ENCODE measurements around the gene EIF4G3. TPM values are rescaled to one million over a fixed set of nuclear protein-coding genes. Genes with fewer than 3 reads are reported as not detected.

Gene EIF4G3
- total and polyA plus RNA-seq, 2 donors (not counting 1 experiment from before 2014, with no cell fraction given) = 33.6 to 76.0 TPM

GRCh38 chr1:21021311-21021710, 155.4 kb downstream of the EIF4G3 start:
- H3K9ac ChIP-seq (ENCODE audit: low read length) = no peak overlapping the region
- ChIA-PET POLR2A (no interaction called here), CTCF (no interaction called here)
- H2AFZ ChIP-seq (ENCODE audit: insufficient read depth, low read depth, low read length, poor library complexity, severe bottlenecking) = no peak overlapping the region
- TF ChIP-seq EZH2 (IDR thresholded peaks at IDR 0.05; ENCODE audit: borderline replicate concordance, insufficient read depth, low read depth, low read length, poor library complexity, severe bottlenecking) (no peak), CTCF (IDR thresholded peaks at IDR 0.05) (no peak)
- H3K4me1 Mint-ChIP-seq = peaks cover 17% of the 10 kb centered on the region
- H3K4me1 ChIP-seq (ENCODE audit: control insufficient read depth in 2 of 2, insufficient read depth in 2 of 2, low read length in 2 of 2) = peaks cover 10 to 11% of the 10 kb centered on the region in 2 donors
- H3K4me2 ChIP-seq (replicated peaks; ENCODE audit: low read depth, low read length, poor library complexity, severe bottlenecking) = no peak overlapping the region
- no peaks in the 10 kb centered on the region for H3K27me3 ChIP-seq (replicated peaks in 1 of 4; ENCODE audit: control extremely low read depth in 1 of 4, control insufficient read depth in 3 of 4, insufficient read depth in 4 of 4, low read length in 3 of 4)
- no peak overlapping the region for H3K27ac ChIP-seq (ENCODE audit: low read length in 2 of 2)
- H3K36me3 ChIP-seq (replicated peaks in 1 of 2; ENCODE audit: control extremely low read depth in 1 of 2, control insufficient read depth in 1 of 2, extremely low read depth in 1 of 2, insufficient read depth in 2 of 2, low read length in 1 of 2) = no peaks in the 10 kb centered on the region
- no peak overlapping the region for H3K4me3 ChIP-seq (ENCODE audit: control extremely low read depth in 1 of 5, extremely low read depth in 1 of 5, insufficient read depth in 1 of 5, low read depth in 2 of 5, low read length in 4 of 5)
- no peak for DNase-seq
- no peak overlapping the region for H3K4me3 Mint-ChIP-seq
- no peak for ATAC-seq (ENCODE audit: low read depth)
- no peaks in the 10 kb centered on the region for H3K27me3 Mint-ChIP-seq
- peaks cover 58% of the 10 kb centered on the region for H3K79me2 ChIP-seq (ENCODE audit: control insufficient read depth, insufficient read depth, low read length)
- no peaks in the 10 kb centered on the region for H3K9me3 ChIP-seq (ENCODE audit: control extremely low read depth in 1 of 3, control insufficient read depth in 2 of 3, insufficient read depth in 1 of 3, low read length in 2 of 3)
- H3K9me3 Mint-ChIP-seq (ENCODE audit: insufficient read depth) = no peaks in the 10 kb centered on the region
- intact Hi-C loops (cut with micrococcal nuclease) = no loop called here
- no CpG with 5 or more reads among the region's 4 CpGs for WGBS (ENCODE audit: insufficient coverage)
- H3K27ac Mint-ChIP-seq = no peak overlapping the region
- peaks cover 17% of the 10 kb centered on the region for H4K20me1 ChIP-seq (ENCODE audit: control insufficient read depth, insufficient read depth, low read length, poor library complexity, severe bottlenecking)

GRCh38 chr1:21020151-21020550, 156.5 kb downstream of the EIF4G3 start:
- H3K27me3 Mint-ChIP-seq = no peaks in the 10 kb centered on the region
- peaks cover 10 to 11% of the 10 kb centered on the region in 2 donors for H3K4me1 ChIP-seq (ENCODE audit: control insufficient read depth in 2 of 2, insufficient read depth in 2 of 2, low read length in 2 of 2)
- no peak for TF ChIP-seq CTCF (IDR thresholded peaks at IDR 0.05)
- no peak for TF ChIP-seq EZH2 (IDR thresholded peaks at IDR 0.05; ENCODE audit: borderline replicate concordance, insufficient read depth, low read depth, low read length, poor library complexity, severe bottlenecking)
- H3K79me2 ChIP-seq (ENCODE audit: control insufficient read depth, insufficient read depth, low read length) = peaks cover 61% of the 10 kb centered on the region
- H3K27me3 ChIP-seq (replicated peaks in 1 of 4; ENCODE audit: control extremely low read depth in 1 of 4, control insufficient read depth in 3 of 4, insufficient read depth in 4 of 4, low read length in 3 of 4) = no peaks in the 10 kb centered on the region
- no peak overlapping the region for H3K4me3 Mint-ChIP-seq
- H4K20me1 ChIP-seq (ENCODE audit: control insufficient read depth, insufficient read depth, low read length, poor library complexity, severe bottlenecking) = peaks cover 20% of the 10 kb centered on the region
- H3K9me3 ChIP-seq (ENCODE audit: control extremely low read depth in 1 of 3, control insufficient read depth in 2 of 3, insufficient read depth in 1 of 3, low read length in 2 of 3) = no peaks in the 10 kb centered on the region
- H3K4me2 ChIP-seq (replicated peaks; ENCODE audit: low read depth, low read length, poor library complexity, severe bottlenecking) = no peak overlapping the region
- DNase-seq (no peak), ATAC-seq (ENCODE audit: low read depth) (no peak)
- H2AFZ ChIP-seq (ENCODE audit: insufficient read depth, low read depth, low read length, poor library complexity, severe bottlenecking) = no peak overlapping the region
- ChIA-PET POLR2A (no interaction called here), CTCF (no interaction called here)
- H3K36me3 ChIP-seq (replicated peaks in 1 of 2; ENCODE audit: control extremely low read depth in 1 of 2, control insufficient read depth in 1 of 2, extremely low read depth in 1 of 2, insufficient read depth in 2 of 2, low read length in 1 of 2) = no peaks in the 10 kb centered on the region
- WGBS (ENCODE audit: insufficient coverage) = 100% methylated on average over 1 of the region's 3 CpGs
- H3K27ac ChIP-seq (ENCODE audit: low read length in 2 of 2) = no peak overlapping the region
- H3K27ac Mint-ChIP-seq = no peak overlapping the region
- H3K4me1 Mint-ChIP-seq = peaks cover 17% of the 10 kb centered on the region
- H3K4me3 ChIP-seq (ENCODE audit: control extremely low read depth in 1 of 5, extremely low read depth in 1 of 5, insufficient read depth in 1 of 5, low read depth in 2 of 5, low read length in 4 of 5) = no peak overlapping the region
- no peak overlapping the region for H3K9ac ChIP-seq (ENCODE audit: low read length)
- no peaks in the 10 kb centered on the region for H3K9me3 Mint-ChIP-seq (ENCODE audit: insufficient read depth)
- intact Hi-C loops (cut with micrococcal nuclease) = no loop called here
